HG02852 (cell line): ENCODE measurements around the gene CREB3L2.
"Not testable (repeated sequence)": the region's sequence is repeated elsewhere in the genome, so short reads cannot be mapped to it uniquely, and the experiment has no call there.

Experiments
- ATAC-seq: cut with Tn5 transposase; IDR thresholded peaks from one replicate; pipeline ENCODE4 v1.9.1; 2021; ENCODE audit warnings: mild to moderate bottlenecking, moderate library complexity; ENCODE audit not compliant: unreplicated experiment

CREB3L2 gene

GRCh38 chr7:137908106-137908505 lies 93.8 kb downstream of the CREB3L2 start:
- ATAC-seq: no peak

GRCh38 chr7:137906636-137907035 lies 95.2 kb downstream of the CREB3L2 start:
- not testable (repeated sequence) for ATAC-seq

GRCh38 chr7:137904833-137905232 lies 97.1 kb downstream of the CREB3L2 start:
- ATAC-seq: no peak

- peak; percentile 75 for ATAC-seq
Observed at GRCh38 chr7:137903382-137904169, 98.3 kb downstream of the CREB3L2 start.

- no peak for ATAC-seq
Observed at GRCh38 chr7:137900137-137900536, 101.7 kb downstream of the CREB3L2 start.

- peak; percentile 51 for ATAC-seq
Observed at GRCh38 chr7:137898839-137899721, 102.8 kb downstream of the CREB3L2 start.

GRCh38 chr7:137895301-137896221 lies 106.3 kb downstream of the CREB3L2 start:
- ATAC-seq: peak; percentile 80

- ATAC-seq: no peak
Observed at GRCh38 chr7:137893143-137893742, 108.6 kb downstream of the CREB3L2 start.

GRCh38 chr7:137891016-137891655 lies 110.8 kb downstream of the CREB3L2 start:
- ATAC-seq: no peak

GRCh38 chr7:137890449-137890921 lies 111.4 kb downstream of the CREB3L2 start:
- ATAC-seq: no peak

GRCh38 chr7:137888241-137888640 lies 113.6 kb downstream of the CREB3L2 start:
- ATAC-seq: no peak

- no peak for ATAC-seq
Observed at GRCh38 chr7:137886746-137887145, 115.1 kb downstream of the CREB3L2 start.

GRCh38 chr7:137886281-137886680 lies 115.6 kb downstream of the CREB3L2 start:
- ATAC-seq: no peak

- ATAC-seq: no peak
Observed at GRCh38 chr7:137885678-137886077, 116.2 kb downstream of the CREB3L2 start.

- ATAC-seq: no peak
Observed at GRCh38 chr7:137882806-137883205, 119.1 kb downstream of the CREB3L2 start.

GRCh38 chr7:137882261-137882668 lies 119.6 kb downstream of the CREB3L2 start:
- peak; percentile 97 for ATAC-seq

- ATAC-seq: peak; percentile 8
Observed at GRCh38 chr7:137881607-137882260, 120.2 kb downstream of the CREB3L2 start.

- ATAC-seq: no peak
Observed at GRCh38 chr7:137880432-137880831, 121.5 kb downstream of the CREB3L2 start.
